Effector CD8-positive, alpha-beta T cell (primary cell): ENCODE results near the gene FAM20B.

Experiments used
- DNase-seq: peaks from one replicate; lab custom pipeline; 2025; lab: John Stamatoyannopoulos, UW

The FAM20B gene

GRCh38 chr1:179048339-179049124, 22.8 kb downstream of the FAM20B start:
- no peak for DNase-seq

DNA sequence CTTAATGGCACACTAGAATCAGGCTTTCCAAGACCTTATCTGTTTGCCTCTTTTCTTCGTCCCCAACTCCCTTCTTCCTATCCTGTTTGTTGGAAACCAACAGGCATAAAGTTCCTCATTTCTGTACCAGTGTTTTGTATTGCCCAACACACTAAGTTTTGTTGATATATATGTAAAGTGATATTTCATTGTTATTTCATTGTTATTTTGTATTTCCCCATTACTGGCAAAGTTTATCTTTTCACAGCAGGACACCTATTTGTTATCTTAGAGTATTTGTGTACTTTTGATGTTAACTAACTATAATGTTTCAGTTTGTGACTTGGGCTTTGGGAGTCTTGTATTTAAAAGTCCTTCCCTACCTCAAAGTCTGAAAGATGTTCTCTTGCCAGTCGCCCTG, 27.1 kb downstream of the FAM20B start:
- DNase-seq, result no peak

GRCh38 chr1:179053486-179053885, 27.8 kb downstream of the FAM20B start:
- DNase-seq, result no peak

- DNase-seq, result no peak
These were observed 30.2 kb downstream of the FAM20B start for GRCh38 chr1:179055937-179056336.

DNA sequence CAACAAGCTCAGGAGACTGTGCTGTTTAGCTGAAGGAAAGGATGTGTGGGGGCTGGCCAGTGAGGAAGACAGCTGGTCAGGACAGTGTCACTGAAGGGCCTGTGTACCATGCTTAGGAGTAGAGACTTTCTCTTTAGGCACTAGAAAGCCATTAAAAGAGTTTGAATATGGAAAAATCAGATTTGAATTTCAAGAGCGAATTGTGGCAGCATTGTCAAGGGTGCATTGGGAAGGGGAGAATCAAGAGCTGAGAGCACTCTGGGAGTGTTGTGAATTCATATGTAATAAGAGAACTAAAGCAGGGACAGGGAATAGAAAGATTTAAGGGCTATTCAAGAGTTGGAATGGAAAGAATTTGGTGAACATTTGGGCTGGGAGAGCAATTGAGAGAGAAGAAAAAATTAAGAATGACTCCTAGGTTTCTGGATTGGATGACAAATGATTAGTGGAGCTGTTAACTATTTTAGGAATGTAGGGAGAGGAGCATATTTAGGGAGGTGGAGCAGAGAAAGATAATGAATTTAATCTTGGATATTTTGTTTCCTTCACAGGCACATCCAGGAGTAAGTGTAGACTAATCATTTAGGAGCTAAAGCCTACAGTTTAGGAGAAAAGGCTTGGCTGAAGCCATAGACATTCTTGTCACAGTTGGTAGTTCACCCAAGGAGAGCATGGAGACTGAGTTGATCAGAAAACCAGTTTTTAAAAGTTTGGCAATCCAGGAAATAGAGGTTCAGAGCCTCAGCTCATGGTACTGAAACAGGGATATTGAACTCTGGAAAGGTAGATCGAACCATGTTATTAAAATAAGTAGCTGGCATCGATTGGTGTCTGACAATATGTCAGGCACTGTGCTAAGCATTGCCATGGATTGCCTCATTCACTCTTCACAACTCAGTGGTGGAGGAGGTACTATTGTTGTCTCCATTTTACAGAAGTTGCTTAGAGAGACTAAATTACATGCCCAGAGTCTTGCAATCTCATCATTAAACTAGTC, 33.1 kb downstream of the FAM20B start:
- no peak for DNase-seq

DNA sequence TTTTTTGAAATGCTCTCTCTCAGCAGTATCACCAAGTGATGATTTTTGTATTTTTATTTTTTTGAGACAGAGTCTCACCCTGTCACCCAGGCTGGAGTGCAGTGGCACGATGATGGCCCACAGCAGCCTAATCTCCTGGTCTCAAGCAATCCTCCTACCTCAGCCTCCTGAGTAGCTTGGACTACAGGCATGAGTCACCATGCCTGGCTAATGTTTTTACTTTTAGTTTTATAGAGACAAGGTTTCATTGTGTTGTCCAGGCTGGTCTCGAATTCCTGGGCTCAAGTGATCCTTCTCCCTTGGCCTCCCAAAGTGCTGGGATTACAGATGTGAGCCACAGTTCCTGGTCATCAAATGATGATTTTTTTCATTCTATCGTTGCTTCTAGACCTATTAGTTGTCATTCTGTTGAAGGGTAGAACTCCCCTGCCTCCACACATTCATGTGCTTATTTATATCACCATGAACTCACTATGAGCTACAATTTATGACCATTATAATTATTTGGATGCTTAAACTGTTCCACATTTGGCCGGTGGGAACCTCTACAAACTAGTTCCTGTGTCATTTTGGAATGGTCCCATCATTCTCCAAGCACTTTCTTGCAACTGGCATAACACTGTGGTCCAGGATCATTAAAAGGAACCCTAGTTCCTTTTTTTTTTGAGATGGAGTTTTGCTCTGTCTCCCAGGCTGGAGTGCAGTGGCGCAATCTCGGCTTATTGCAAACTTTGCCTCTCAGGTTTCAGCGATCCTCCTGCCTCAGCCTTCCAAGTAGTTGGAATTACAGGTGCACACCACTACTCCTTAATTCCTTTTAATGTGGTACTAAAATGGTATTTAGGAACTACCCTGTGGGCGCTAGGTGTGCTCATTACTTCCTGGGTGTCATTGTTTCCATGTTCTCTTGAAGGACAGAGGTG, 35.9 kb downstream of the FAM20B start:
- no peak for DNase-seq

DNA sequence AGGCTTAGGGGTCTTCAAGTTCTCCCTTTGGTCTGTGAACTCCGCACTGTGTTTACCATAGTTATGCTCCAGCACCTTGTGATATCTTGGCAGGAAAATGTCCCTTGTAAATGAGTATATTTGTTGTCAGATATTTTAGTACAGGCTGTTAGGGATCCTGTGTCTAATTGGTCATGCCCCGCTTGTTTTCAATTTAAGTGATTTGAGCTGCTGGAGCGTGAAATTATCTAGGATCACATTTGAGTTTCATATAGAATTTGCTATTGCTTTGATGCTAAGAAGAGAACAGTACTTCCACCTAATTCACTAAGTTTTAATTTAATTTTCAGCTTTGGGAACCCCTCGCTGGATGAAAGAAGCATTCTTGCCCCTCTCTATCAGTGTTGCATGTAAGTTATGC, 40.8 kb downstream of the FAM20B start:
- DNase-seq, result no peak

DNA sequence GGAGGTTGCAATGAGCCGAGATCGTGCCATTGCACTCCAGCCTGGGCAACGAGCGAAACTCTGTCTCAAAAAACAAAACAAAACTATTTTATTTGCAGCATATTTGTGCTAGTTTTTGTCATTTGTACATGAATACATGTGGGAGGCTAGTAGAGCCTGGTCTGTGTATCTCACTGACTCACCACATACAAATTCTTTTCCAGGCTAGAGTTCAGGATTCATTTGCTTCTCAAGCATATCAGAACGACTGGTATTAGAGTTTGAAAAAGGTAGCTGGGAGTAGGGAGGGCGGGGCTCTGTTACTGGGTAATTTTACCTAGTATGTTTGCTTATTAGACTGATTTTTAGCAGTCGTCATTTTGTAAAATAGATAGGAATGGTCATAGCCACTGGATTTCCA, 51.7 kb downstream of the FAM20B start:
- no peak for DNase-seq

DNA sequence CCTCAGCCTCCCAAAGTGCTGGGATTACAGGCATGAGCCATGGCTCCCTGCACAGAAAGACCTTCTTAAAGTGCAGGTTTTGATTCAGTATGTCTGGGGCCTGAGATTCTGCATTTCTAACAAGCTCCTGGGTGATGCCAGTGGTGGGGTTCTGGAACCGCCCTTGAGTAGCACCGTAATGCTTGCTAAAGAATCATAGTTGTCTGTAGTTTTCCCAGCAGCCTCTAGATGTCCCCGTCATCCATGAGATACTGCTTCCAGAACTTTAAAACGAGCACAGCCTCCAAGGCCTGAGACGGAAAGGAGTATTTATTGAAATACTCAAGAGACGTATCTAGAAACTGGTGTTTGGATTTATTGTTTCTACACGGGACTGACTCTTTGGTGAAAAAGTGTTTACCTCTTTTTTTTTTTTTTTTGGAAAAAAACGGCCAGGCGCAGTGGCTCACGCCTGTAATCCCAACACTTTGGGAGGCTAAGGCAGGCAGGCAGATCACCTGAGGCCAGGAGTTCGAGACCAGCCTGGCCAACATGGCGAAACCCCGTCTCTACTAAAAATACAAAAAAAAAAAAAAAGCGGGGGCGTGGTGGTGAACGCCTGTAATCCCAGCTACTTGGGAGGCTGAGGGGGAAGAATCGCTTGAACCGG, 53.5 kb downstream of the FAM20B start:
- peak; percentile 9 for DNase-seq

- peak; percentile 18 for DNase-seq
These were observed 55.4 kb downstream of the FAM20B start for GRCh38 chr1:179080866-179081686.

GRCh38 chr1:179081687-179082332, 56.1 kb downstream of the FAM20B start, which contains the start of gene TOR3A:
TOR3A (plus strand) TSS chr1:179082070; CDS start chr1:179082129, 59 bp downstream.
- peak; percentile 42 for DNase-seq

- DNase-seq, result no peak
These were observed 56.8 kb downstream of the FAM20B start for GRCh38 chr1:179082333-179082998.

DNA sequence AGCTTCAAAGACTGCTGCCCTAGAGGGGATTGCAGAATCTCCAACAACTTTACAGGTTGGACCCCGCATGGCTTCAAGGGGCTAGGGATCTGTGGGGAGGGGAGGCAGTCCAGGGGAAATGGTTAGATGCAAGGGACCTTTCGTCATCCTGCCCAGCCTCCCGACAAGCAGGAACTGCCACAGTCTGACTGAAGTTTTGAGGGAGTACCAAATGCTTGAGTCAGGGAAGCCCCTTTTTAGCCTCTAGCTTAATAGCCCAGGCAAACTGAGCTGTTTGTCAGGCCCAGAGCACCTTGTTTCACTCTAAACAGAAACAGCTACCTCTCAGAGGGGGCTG, 57.3 kb downstream of the FAM20B start:
- peak; percentile 5 for DNase-seq

- DNase-seq, result no peak
These were observed 57.8 kb downstream of the FAM20B start for GRCh38 chr1:179083533-179083932.

- no peak for DNase-seq
These were observed 62.0 kb downstream of the FAM20B start for GRCh38 chr1:179087665-179088064.

DNA sequence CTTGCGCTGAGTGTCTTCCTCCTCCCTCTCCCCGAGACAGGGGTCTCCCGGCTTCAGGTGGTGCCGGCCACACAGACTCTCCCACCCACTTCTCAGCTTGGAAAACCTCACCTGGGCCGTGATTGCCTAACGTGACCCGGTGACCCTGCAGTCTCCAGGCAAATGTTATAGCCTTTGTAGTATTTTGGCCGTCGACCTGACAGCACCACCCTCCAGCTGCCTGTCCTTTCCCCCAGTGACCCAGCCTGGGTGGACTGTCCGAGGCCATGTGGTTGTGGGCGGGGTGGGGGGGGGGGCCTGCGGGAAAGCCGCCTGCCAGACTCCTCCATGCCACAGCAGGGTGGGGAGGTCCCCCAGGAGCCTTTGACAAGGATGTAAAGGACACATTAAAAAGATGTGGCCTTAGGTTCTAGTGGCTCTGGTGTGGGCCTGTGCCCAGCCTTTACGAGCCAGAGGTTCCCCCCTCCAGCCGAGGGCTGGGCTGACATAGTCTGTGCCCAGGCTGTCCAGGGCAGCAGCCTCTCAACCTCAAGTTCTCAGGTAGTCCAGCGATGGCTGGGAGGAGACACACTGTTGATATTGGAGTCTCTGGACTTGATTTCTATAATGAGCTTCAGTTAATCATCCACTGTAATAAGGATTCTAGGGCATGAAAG, 64.3 kb downstream of the FAM20B start:
- no peak for DNase-seq

DNA sequence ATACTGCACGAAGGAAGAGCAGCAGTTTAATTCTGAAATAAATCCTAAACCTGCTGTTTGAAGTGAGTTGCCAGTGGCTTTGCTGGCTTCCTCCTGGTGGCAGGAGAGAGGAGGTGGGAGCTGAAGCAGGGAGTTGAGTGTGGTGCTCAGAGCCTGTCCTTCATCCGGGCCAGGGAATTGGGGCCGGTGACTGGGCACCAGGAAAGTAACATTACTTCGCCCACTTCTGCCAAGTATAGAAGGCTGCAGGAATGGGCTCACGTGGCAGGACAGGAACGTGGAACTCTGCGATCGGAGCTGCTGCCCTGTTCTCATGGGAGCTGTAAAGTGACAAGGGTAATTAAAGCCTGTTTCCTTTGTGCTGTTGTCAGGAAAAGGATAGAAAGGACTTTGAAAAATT, 64.8 kb downstream of the FAM20B start:
- DNase-seq, result no peak

GRCh38 chr1:179090923-179091322, 65.2 kb downstream of the FAM20B start:
- no peak for DNase-seq

GRCh38 chr1:179091691-179092165, 66.0 kb downstream of the FAM20B start:
- no peak for DNase-seq
